Astrocyte of the cerebellum (primary cell): ENCODE results near the gene ZNF169.
"Not testable (repeated sequence)": the region's sequence is repeated elsewhere in the genome, so short reads cannot be mapped to it uniquely, and the experiment has no call there.

Source experiments
- DNase-seq: peaks from one replicate; pipeline ENCODE4 v3.0.0-alpha.2; 2011; ENCODE audit warnings: low read depth
- H3K4me3 ChIP-seq: 2 replicates; pipeline ENCODE4 v1.5.1; 2011; ENCODE audit warnings: mild to moderate bottlenecking, low read depth, low read length, moderate library complexity
- in situ Hi-C: cut with HindIII; loops from 2 replicates; pipeline ENCODE4 v1.10.0; 2017; ENCODE audit warnings: low sequenced_read_pairs
- TF ChIP-seq, protein P1 (sequence below): IDR thresholded peaks from 2 replicates; pipeline ENCODE4 v1.5.1; 2012; ENCODE audit warnings: low read length, low read depth, moderate library complexity, mild to moderate bottlenecking; ENCODE audit errors: missing control alignments

The ZNF169 gene

DNA sequence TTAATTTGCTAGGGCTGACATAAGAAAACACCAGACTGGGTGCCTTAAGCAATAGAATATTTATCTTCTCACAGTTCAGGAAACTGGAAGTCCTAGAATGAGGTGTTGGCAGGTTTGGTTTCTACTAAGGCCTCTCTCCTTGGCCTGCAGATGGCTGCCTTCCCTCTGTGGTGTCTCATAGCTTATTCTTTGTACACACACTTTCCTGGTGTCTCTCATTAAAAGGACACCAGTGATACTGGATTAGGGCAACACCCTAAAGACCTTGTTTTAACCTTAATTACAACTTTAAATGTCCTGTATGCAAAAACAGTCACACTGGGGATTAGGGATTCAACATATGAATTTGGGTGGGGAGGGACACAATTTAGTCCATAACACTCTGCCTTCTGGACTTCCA is 44.2 kb downstream of the ZNF169 start:
- no peak overlapping the region for H3K4me3 ChIP-seq
- in situ Hi-C loops = no loop called here
- TF ChIP-seq, protein P1, sequence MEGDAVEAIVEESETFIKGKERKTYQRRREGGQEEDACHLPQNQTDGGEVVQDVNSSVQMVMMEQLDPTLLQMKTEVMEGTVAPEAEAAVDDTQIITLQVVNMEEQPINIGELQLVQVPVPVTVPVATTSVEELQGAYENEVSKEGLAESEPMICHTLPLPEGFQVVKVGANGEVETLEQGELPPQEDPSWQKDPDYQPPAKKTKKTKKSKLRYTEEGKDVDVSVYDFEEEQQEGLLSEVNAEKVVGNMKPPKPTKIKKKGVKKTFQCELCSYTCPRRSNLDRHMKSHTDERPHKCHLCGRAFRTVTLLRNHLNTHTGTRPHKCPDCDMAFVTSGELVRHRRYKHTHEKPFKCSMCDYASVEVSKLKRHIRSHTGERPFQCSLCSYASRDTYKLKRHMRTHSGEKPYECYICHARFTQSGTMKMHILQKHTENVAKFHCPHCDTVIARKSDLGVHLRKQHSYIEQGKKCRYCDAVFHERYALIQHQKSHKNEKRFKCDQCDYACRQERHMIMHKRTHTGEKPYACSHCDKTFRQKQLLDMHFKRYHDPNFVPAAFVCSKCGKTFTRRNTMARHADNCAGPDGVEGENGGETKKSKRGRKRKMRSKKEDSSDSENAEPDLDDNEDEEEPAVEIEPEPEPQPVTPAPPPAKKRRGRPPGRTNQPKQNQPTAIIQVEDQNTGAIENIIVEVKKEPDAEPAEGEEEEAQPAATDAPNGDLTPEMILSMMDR = no peak
- no peak for DNase-seq

DNA sequence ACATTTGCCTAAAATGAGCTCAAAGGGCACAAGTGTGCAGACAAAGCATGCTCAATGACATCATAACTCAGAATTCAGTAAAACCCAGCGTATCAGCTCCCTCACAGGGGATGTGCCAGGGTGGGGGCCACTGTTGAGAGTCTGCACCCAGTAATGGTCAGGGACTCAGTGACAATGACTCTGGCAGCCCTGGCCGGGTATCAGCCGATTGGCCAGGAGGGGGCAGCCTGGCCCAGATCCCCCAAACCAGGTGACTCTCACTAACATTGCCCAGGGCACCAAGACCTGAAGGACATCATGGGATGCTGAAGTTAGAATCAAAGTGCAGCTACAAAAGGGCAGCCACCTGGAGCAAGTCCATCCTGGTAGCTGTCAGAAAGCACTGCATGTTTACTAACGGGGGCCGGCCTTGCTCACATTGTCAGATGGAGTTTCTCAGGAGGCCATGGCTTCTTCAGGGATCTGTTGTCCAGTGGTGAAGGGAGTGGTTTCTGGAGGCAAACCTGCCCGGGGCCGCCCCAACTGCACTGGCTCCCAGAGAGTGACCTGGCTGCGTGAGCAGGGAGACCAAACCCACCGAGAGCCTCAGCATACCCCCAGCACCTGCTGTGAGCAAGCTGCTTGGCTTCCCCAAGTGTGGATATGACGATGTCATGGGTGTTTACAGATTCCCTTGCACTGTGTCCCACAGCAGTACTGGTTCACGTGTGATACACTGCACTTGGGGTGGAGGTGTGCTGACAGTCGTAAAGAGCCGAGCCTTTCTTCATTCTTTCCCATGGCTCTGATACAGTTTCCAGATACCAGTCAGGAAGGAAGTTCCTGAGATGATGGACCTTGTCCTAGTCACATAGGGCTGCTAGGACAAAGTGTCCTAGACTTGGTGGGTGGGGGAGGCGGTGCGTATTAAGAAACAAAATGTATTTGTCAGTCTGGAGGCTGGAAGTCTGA is 56.2 kb downstream of the ZNF169 start:
- H3K4me3 ChIP-seq, DNase-seq, in situ Hi-C loops: not testable (repeated sequence)

DNA sequence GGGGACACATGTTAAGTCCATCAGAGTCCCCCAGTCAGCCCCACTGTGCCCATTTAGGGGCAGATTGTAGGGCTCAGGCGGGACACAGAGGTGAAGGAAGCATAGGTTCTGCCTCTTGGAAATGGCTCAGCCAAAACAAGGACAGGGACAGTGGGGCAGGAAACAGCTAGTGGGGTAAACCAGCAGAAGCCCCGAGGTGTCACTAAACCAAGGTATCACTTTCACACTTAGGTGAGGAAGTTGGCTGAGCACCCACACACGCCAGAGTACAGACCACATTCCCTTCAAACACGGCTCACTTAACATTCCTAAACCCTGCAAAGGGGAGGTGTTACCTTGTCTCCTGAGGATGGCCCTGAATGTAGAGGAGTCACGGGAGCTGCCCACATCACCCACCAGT is 57.1 kb downstream of the ZNF169 start:
- in situ Hi-C loops, DNase-seq, H3K4me3 ChIP-seq: not testable (repeated sequence)

DNA sequence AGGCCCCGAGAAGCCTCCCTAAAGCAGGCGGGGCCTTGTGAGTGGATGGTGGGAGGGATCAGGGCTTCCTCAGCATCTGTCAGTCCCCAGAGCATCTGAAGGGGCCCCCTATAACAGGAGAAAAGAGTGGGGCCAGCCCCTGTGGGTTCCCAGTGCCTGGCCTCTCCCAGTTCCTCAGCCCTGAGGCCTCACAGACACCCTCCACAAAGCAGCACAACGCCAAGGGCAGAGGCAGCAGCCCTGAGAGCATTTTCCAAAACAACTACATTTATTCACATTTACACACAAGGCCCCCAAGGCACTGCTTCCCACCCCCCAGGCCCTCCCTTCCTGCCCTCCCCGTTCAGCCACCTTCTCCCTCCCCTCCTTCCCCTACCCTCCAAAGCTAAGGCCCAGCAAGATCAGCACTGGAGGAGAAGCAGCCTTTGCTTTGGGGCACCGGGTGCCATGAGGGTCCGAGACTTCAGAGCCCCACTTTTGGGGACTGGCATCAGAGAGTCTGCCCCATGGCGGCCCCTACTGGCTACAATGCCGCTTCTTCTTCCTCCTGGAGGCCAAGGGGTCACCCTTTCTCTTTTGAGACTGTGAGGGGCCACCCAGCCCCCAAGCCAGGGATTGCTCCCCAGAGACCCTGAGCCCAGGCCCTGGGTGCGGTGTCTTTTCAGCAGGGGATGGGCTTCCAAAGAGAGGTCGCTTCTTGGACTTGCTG is 59.0 kb downstream of the ZNF169 start:
- H3K4me3 ChIP-seq, in situ Hi-C loops, DNase-seq: not testable (repeated sequence)

DNA sequence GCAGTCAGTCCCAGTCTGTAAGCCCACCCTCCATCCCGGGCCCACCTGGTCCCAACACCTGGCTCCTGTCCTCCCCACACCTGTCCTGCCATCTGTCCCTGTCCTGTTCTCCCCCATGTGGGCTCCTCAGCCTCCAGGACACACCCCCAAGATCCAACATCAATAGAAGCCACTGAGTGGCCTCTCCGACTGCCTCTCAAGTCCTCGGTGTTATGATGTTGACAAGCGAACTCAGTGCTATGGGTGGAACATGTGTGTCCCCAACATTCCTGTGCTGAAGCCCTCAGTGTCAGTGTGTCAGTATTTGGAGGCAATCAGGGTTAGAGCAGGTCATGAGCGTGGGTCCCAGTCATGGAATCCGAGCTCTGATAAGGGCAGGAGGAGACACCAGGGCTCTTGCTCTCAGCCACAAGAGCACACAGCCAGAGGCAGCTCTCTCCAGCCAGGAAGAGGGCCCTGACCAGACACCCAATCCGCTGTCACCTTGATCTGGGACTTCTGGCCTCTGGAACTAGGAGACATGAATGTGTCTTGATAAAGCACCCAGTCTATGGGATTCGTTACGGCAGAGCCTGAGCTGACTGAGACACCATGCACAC is 63.3 kb downstream of the ZNF169 start:
- H3K4me3 ChIP-seq, in situ Hi-C loops, DNase-seq: not testable (repeated sequence)

DNA sequence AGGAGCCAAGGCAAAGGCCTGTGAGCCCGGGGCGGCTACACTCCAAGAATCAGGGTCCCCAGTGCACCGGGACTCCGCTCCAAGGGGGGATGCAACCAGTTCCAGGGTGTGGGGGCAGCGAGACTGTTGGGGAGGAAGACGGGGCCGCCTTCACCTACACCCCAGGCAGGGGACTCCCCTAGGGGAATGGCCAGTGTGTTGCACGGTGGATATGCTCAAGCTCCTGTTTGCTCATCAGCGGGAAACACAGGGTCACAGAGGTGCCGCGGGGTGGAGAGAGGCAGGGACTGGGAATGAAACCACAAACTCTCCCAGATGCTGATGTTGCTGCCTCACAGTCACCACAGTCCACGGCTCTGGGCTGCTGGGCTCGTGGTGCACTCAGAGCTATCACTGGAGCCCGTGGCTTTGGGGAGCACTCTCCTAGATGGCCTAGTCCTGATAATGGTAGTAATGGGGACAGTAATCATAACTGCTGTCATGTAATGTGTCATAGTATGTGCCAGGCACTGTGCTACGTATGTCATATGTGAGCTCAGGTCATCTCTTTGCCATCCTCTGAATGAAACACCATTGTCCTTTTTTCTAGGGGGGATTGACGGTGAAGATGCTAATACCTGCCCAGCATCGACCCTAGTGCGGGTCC is 64.2 kb downstream of the ZNF169 start:
- H3K4me3 ChIP-seq, DNase-seq, in situ Hi-C loops: not testable (repeated sequence)

DNA sequence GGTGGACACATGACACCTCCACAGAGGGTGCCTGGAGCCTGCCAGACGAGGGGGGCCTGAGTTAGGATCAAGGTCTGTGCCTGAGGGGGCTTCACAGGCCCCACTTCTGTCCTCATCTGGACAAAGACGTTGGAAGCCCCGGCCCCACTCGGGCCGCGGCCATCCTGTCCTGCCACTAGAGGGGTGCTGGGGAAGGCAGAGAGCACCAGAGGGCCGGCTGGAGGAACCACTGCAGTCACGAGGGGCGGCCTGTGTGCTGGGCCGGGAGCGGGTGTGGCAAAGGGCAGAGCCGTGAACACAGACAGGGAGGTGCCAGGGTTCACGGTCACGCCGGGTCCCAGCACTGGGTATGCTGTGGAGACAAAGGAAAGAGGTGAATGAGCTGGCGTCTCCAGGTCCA is 66.5 kb downstream of the ZNF169 start:
- H3K4me3 ChIP-seq, DNase-seq, in situ Hi-C loops: not testable (repeated sequence)

DNA sequence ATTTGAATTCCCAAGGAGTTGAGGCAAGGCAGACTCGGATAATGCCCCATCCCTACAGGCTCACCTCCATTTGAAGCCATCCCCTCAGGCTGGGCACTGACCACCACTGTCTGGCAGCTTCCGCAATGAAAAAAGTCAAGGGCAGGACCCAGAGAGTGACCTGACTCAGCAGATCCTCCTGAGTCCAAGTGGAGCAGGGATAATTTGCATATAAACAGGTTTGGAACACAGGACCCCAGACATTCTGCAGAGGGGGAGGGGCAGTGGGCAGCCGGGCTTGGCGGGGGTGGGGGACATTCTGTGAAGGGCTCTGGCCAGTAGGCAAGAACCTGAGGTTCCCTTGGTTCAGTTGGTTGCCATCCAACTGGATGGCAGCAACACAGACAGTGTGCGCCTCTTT is 69.4 kb downstream of the ZNF169 start, which contains the start of gene NUTM2F:
Gene NUTM2F (minus strand): TSS at position 101 of the 400 bp plus-strand sequence. CDS start 21 bp downstream, at position 80.
- DNase-seq, in situ Hi-C loops, H3K4me3 ChIP-seq: not testable (repeated sequence)

DNA sequence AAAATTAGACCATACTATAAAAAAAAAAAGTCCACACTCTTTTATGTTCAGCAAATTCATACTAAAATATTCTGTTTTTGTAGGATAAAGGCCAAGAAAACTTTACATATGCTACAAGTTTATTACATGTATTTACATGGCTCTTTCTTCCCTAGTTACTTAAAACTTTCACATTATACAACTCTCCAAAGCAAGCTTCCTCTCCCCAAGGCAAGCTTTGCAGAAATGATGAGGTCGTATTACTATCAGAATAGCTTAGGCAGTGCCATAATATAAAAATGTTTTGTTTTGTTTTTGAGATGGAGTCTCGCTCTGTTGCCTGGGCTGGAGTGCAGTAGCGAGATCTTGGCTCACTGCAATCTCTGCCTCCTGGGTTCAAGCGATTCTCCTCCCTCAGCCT is 77.3 kb downstream of the ZNF169 start:
- in situ Hi-C loops, DNase-seq, H3K4me3 ChIP-seq: not testable (repeated sequence)

DNA sequence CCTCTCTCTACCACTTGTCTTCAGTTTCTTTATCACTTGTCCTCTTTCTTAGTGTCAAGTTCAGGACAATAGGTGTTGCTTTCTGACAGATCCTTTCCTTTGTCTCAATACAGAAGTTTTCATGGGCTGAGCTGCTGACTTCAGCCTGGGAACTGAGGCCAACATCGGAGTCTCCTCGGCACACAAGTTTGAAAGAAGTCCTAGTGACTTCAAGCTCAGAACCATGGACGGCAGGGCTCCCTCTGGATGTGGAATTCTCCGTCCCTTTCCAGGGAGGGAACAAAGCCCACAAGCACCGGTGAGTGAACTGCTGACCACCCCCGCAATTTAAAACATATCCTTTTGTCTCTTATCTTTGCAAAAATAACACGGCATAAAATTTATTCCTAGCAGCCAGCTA is 79.6 kb downstream of the ZNF169 start:
- in situ Hi-C loops, DNase-seq, H3K4me3 ChIP-seq: not testable (repeated sequence)

DNA sequence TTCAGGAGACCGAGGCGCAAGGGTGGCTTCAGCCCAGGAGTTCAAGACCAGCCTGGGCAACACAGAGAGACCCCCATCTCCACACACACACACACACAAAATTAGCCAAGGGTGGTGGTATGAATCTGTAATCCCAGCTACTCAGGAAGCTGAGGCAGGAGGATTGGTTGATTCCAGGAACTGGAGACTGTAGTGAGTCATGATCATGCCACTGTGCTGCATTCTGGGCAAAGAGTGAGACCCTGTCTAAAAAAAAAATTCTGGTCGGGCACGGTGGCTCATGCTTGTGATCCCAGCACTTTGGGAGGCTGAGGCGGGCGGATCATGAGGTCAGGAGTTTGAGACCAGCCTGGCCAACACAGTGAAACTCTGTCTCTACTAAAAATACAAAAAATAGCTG is 80.6 kb downstream of the ZNF169 start:
- in situ Hi-C loops, DNase-seq, H3K4me3 ChIP-seq: not testable (repeated sequence)

DNA sequence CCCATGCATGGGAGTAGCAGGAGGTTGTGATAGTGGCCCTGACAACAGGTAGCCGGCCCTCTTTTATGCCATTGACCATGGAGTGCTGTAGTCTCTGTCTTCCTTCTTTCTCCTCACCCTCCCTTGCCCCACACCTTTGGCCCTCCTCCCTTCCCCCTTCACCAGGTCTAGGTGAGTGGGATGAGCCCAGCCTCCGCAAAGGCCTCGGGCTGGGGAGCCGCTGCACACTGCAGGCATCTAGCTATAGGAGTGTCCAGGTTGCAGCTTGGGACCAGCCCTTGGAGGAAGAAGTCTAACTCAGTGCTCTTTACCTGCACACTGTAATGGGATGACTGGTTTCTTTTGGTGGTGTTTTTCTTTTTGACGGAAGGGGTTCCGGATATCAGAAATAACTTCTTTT is 81.7 kb downstream of the ZNF169 start:
- in situ Hi-C loops, DNase-seq, H3K4me3 ChIP-seq: not testable (repeated sequence)

DNA sequence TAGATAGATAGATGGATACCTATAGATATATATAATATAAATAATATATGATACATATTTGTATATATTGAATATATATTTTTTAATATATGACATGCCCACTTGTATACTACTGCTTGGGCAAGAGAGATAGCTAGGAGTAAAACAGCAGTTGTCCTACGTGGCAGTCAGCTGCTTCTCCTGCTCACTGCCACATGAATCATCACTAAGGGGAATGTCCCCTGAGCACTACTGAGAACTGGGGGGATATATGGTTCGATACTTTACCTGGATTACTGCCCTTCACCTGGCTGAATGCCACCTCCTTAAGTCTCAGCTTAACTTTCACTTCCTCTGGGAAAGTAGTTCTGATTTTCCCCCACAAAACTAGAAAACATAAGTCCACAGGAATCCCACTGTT is 82.6 kb downstream of the ZNF169 start:
- DNase-seq, H3K4me3 ChIP-seq, in situ Hi-C loops: not testable (repeated sequence)

DNA sequence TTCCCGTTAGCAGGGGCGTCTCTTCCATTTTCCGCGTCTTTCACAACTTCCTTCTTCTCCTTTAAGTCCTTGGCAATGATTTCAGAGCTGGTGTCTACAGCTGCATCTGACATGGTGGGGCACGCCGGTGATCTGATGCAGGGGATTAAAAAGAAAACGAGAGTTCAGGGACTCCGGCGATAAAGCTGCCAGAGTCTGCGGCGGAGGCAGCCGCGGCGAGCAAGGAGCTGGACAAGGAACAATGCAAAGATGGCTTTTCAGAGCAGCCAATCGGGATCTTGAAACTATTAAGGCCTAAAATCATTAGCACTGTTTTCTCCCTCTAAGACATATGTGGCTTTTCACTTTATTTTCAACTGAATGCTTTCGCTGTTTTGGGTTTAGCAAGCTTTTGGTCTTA is 88.4 kb downstream of the ZNF169 start:
- DNase-seq, H3K4me3 ChIP-seq, in situ Hi-C loops: not testable (repeated sequence)

DNA sequence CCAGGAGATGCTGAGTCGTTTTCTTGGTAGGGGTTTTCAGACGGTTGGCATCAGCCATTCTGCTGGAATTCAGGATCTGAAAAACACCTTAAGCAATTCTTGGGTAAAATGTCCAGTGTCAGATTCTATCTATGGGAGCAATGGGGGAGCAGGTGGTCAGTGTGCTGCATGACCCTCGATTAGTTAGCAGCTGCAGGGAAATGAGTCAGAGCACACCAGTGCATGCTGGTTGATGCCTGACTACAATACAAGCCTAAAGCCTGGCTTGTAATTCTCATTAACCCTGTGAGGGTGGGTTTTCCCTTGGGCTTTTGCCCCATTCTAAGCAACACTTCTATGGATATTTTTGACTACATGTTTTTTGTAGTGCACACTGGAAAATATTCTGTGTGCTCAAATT is 89.7 kb downstream of the ZNF169 start:
- DNase-seq, H3K4me3 ChIP-seq, in situ Hi-C loops: not testable (repeated sequence)
